NT2/D1 (cell line): Measurements from ENCODE around the gene TFAP2A.

Experiments
- DNase-seq: peaks from one replicate; pipeline ENCODE4 v3.0.0-alpha.2; 2011; ENCODE audit warnings: low read depth, low spot score
- H3K27me3 ChIP-seq: 2 replicates; pipeline ENCODE4 v1.6.0; 2011; ENCODE audit warnings: mild to moderate bottlenecking; ENCODE audit not compliant: insufficient read length, insufficient read depth
- H3K36me3 ChIP-seq: 2 replicates; pipeline ENCODE4 v1.6.1; 2011; ENCODE audit warnings: mild to moderate bottlenecking, low read length, mixed read lengths; ENCODE audit not compliant: insufficient read depth, insufficient read length
- H3K4me1 ChIP-seq: 2 replicates; pipeline ENCODE4 v1.5.1; 2011; ENCODE audit not compliant: insufficient read depth, insufficient read length
- H3K4me3 ChIP-seq: 2 replicates; pipeline ENCODE4 v1.5.1; 2011; ENCODE audit warnings: low read depth; ENCODE audit not compliant: insufficient read length
- H3K9ac ChIP-seq: 2 replicates; pipeline ENCODE4 v1.6.0; 2011; ENCODE audit warnings: low read depth; ENCODE audit not compliant: insufficient read length
- H3K9me3 ChIP-seq: 2 replicates; pipeline ENCODE4 v1.5.1; 2011; ENCODE audit warnings: mild to moderate bottlenecking, low read length; ENCODE audit not compliant: insufficient read depth
- SUZ12 ChIP-seq: IDR thresholded peaks from 2 replicates; pipeline ENCODE4 v1.6.1; 2011; ENCODE audit not compliant: insufficient read length, insufficient read depth; ENCODE audit errors: extremely low read depth
- YY1 ChIP-seq: IDR thresholded peaks from 2 replicates; pipeline ENCODE4 v1.6.1; 2011; ENCODE audit not compliant: insufficient read length, insufficient read depth
- ZNF274 ChIP-seq: IDR thresholded peaks from 2 replicates; pipeline ENCODE4 v1.6.1; 2011; ENCODE audit warnings: mild to moderate bottlenecking, low read depth, low read length

Gene TFAP2A

GRCh38 chr6:10382728-10383330 lies 32.0 kb downstream of the TFAP2A start:
- Histone ChIP-seq H3K9ac (no peak overlapping the region), H3K9me3 (no peaks in the 10 kb centered on the region), H3K36me3 (no peaks in the 10 kb centered on the region), H3K27me3 (peaks cover 78% of the 10 kb centered on the region), H3K4me1 (no peaks in the 10 kb centered on the region), H3K4me3 (no peak overlapping the region)
- DNase-seq = no peak
- TF ChIP-seq SUZ12 (no peak), ZNF274 (no peak), YY1 (no peak)

- peaks cover 73% of the 10 kb centered on the region for H3K27me3 ChIP-seq
- no peaks in the 10 kb centered on the region for H3K9me3 ChIP-seq
- H3K4me3 ChIP-seq = no peak overlapping the region
- no peaks in the 10 kb centered on the region for H3K36me3 ChIP-seq
- DNase-seq = no peak
- no peak for TF ChIP-seq ZNF274
- no peak for TF ChIP-seq SUZ12
- TF ChIP-seq YY1 = no peak
- H3K9ac ChIP-seq = no peak overlapping the region
- no peaks in the 10 kb centered on the region for H3K4me1 ChIP-seq
Measured at GRCh38 chr6:10382322-10382721, 32.6 kb downstream of the TFAP2A start.

DNA sequence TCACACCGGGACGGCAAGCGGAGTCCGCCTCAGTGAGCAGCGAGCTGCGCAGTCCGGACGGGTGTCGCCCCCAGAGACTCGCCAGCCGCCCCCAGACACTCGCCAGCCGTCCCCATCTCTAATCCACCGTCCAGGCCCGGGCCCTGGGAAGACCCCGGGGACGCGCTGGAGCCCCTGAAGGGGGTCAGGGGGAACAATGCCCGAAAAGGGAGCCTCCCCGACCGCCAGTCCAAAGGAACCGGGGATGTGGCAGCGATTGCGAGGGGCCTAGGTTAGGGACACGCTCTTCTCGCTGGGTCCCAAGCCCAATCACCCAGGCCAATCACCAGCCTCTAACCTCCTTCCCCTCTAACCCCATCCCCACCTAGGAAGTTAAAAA lies 33.1 kb downstream of the TFAP2A start:
- Histone ChIP-seq H3K4me1 (no peaks in the 10 kb centered on the region), H3K4me3 (peak overlapping the region; percentile 21), H3K9ac (no peak overlapping the region), H3K27me3 (peaks cover 68% of the 10 kb centered on the region), H3K9me3 (no peaks in the 10 kb centered on the region), H3K36me3 (no peaks in the 10 kb centered on the region)
- no peak for DNase-seq
- TF ChIP-seq YY1 = no peak
- TF ChIP-seq SUZ12 = no peak
- TF ChIP-seq ZNF274 = no peak

DNA sequence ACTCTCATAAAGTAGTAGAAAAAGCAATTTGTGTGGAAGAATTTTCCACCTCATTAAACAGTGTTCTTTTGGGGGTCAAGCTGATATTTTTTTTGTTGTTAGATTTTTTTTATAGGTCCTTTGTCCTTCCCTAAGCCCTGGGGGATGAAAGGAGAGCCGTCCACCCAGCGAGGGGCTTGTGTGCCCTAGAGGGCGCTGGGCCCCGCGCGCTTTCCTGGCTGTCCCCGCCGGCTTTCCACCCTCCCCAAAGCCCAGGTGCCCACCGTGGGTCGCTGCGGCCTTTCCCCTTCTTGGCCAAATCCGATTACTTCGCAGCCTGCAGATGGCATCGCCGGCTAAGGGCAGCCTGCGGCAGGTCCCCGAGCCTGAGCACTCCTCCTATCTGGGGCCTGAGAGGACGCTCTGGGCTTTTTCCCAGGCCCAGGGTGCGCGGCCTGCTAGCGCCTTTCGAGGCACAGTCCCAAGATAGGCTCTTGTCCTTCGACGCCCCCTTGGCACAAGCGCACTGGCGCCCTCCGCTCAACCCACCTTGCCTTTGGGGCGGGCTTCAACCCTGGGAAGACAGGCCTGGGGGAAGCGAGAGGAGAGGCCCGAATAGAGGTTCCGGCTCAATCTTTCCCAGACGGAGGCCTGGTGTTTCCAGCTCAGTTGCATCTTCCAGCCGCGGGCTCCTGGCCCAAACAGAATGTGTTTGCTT lies 33.6 kb downstream of the TFAP2A start:
- H3K27me3 ChIP-seq = peaks cover 62% of the 10 kb centered on the region
- no peak overlapping the region for H3K9ac ChIP-seq
- H3K4me3 ChIP-seq = peak overlapping the region; percentile 21

GRCh38 chr6:10375391-10375969 lies 39.4 kb downstream of the TFAP2A start:
- no peak for DNase-seq

More for the DNA sequence above, 33.6 kb downstream of the TFAP2A start:
- TF ChIP-seq ZNF274 (no peak), SUZ12 (no peak), YY1 (no peak)
- Histone ChIP-seq H3K4me1 (no peaks in the 10 kb centered on the region), H3K36me3 (no peaks in the 10 kb centered on the region), H3K9me3 (no peaks in the 10 kb centered on the region)
- DNase-seq = no peak

DNA sequence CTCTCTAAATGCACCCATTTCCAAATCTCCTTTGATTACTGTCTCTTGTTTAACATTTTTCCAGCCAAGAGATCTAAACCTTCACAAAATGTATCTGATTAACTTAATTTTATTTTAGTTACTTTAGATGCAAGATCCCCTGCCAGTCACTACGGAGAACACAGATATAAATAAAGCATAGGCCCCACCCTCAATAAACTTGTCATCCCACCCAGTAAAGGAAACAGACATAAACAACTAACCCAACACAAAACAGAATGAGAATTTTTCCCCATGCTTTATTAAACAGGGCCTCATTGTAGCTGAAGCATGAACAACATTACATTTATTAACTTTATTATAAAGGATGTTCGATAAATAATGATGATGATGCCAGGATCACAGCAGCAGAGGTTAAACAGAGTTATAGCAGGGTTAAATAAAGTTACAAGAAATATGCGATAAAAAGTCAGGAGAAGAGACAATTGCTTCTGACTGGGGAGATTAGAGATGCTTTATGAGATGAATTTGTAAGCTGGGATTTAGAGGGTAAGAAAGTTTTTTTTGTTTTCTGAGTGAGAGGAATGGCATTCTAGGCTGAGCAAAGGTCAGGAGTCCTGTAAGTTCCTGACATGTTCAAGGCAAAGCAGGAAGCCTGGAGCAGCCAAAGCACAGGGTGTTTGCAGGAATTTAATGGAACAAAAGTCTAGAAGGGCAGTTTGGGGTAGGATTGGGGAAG lies 41.1 kb downstream of the TFAP2A start:
- Histone ChIP-seq H3K4me1 (no peaks in the 10 kb centered on the region), H3K9me3 (no peaks in the 10 kb centered on the region), H3K9ac (no peak overlapping the region), H3K36me3 (no peaks in the 10 kb centered on the region), H3K27me3 (no peaks in the 10 kb centered on the region), H3K4me3 (no peak overlapping the region)
- no peak for TF ChIP-seq YY1
- no peak for TF ChIP-seq ZNF274
- TF ChIP-seq SUZ12 = no peak
- DNase-seq = no peak

More at GRCh38 chr6:10375391-10375969, 39.4 kb downstream of the TFAP2A start:
- Histone ChIP-seq H3K27me3 (peaks cover 5% of the 10 kb centered on the region), H3K9ac (no peak overlapping the region), H3K4me3 (no peak overlapping the region), H3K4me1 (no peaks in the 10 kb centered on the region), H3K36me3 (no peaks in the 10 kb centered on the region), H3K9me3 (no peaks in the 10 kb centered on the region)
- TF ChIP-seq YY1 = no peak
- no peak for TF ChIP-seq ZNF274
- TF ChIP-seq SUZ12 = no peak

DNA sequence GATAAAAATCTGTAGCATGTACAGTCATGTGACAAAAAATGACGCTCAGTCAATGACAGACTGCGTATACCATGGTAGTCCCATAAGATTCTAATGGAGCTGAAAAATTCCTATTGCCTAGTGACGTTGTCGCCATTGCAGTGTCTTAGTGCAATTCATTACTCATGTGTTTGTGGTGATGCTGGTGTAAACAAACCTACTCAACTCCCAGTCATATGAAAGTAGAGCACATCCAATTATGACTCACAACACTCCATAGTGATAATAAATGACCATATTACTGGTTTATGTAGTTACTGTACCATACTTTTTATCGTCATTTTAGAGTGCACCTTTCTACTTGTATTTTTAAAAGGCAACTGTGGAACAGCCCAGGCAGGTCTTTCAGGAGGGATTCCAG lies 45.0 kb downstream of the TFAP2A start:
- Histone ChIP-seq H3K9me3 (no peaks in the 10 kb centered on the region), H3K9ac (no peak overlapping the region), H3K4me3 (no peak overlapping the region), H3K36me3 (no peaks in the 10 kb centered on the region), H3K27me3 (no peaks in the 10 kb centered on the region), H3K4me1 (no peaks in the 10 kb centered on the region)
- TF ChIP-seq ZNF274 = no peak
- TF ChIP-seq SUZ12 = no peak
- no peak for TF ChIP-seq YY1
- DNase-seq = no peak
